GM23338 (cell line): Measurements from ENCODE around the gene DRD2. TPM values are rescaled to one million over a fixed set of nuclear protein-coding genes. Genes with fewer than 3 reads are reported as not detected.

Experiments used
- ATAC-seq: fragments of 200-7000 bp; cut with Tn5 transposase; 3 replicates; pipeline ENCODE4 v1.9.1; 2020
- DNase-seq: peaks from one replicate; pipeline ENCODE4 v3.0.0-alpha.2; 2015; ENCODE audit warnings: low spot score
- H2AFZ ChIP-seq: fragments of 200-600 bp; sonication (generic); 2 replicates; pipeline ENCODE4 v1.8.0; 2016; ENCODE audit warnings: antibody characterized with exemption, mild to moderate bottlenecking, moderate library complexity
- H3F3A ChIP-seq: fragments of 200-600 bp; sonication (generic); replicated peaks from 2 replicates; pipeline ENCODE4 v1.8.0; 2017; ENCODE audit warnings: antibody characterized with exemption, mixed run types, low read depth
- H3K27ac ChIP-seq: fragments of 200-600 bp; sonication (generic); 2 replicates; pipeline ENCODE4 v1.6.1; 2016; ENCODE audit warnings: low read depth
- H3K27me3 ChIP-seq: fragments of 200-600 bp; sonication (generic); 2 replicates; pipeline ENCODE4 v1.8.0; 2016; ENCODE audit warnings: mild to moderate bottlenecking, mixed run types, moderate library complexity; ENCODE audit not compliant: insufficient read depth
- H3K36me3 ChIP-seq: fragments of 200-600 bp; sonication (generic); 2 replicates; pipeline ENCODE4 v1.8.0; 2016; ENCODE audit warnings: mild to moderate bottlenecking; ENCODE audit not compliant: insufficient read depth
- H3K4me1 ChIP-seq: fragments of 200-600 bp; sonication (generic); 2 replicates; pipeline ENCODE4 v1.8.0; 2016; ENCODE audit warnings: mild to moderate bottlenecking, moderate library complexity; ENCODE audit not compliant: insufficient read depth
- H3K4me2 ChIP-seq: fragments of 200-600 bp; sonication (generic); 2 replicates; pipeline ENCODE4 v1.7.1; 2017; ENCODE audit warnings: mixed run types
- H3K4me3 ChIP-seq: fragments of 200-600 bp; sonication (generic); 2 replicates; pipeline ENCODE4 v1.6.1; 2016; ENCODE audit warnings: mixed run types
- H3K79me2 ChIP-seq: fragments of 200-600 bp; sonication (generic); replicated peaks from 2 replicates; pipeline ENCODE4 v1.8.0; 2017; ENCODE audit warnings: mild to moderate bottlenecking; ENCODE audit not compliant: insufficient read depth
- H3K9me2 ChIP-seq: fragments of 200-600 bp; sonication (generic); 2 replicates; pipeline ENCODE4 v1.8.0; 2017; ENCODE audit not compliant: insufficient read depth
- H4K20me1 ChIP-seq: fragments of 200-600 bp; sonication (generic); replicated peaks from 2 replicates; pipeline ENCODE4 v1.8.0; 2017; ENCODE audit warnings: mild to moderate bottlenecking; ENCODE audit not compliant: insufficient read depth
- H3K27ac Mint-ChIP-seq: 2 replicates; pipeline ENCODE4 v1.8.0; 2020; ENCODE audit warnings: inconsistent platforms, mild to moderate bottlenecking, moderate library complexity, mixed read lengths
- H3K27me3 Mint-ChIP-seq: 3 replicates; pipeline ENCODE4 v1.8.0; 2022; ENCODE audit warnings: low read depth, mild to moderate bottlenecking, moderate library complexity, mixed read lengths, inconsistent platforms; ENCODE audit not compliant: insufficient read depth, poor library complexity
- H3K36me3 Mint-ChIP-seq: 3 replicates; pipeline ENCODE4 v1.8.0; 2021; ENCODE audit warnings: low read depth, mild to moderate bottlenecking, inconsistent platforms, moderate library complexity, mixed read lengths
- H3K4me1 Mint-ChIP-seq: 3 replicates; pipeline ENCODE4 v1.8.0; 2020; ENCODE audit warnings: mild to moderate bottlenecking, inconsistent platforms, mixed read lengths
- H3K4me3 Mint-ChIP-seq: 3 replicates; pipeline ENCODE4 v1.8.0; 2021; ENCODE audit warnings: moderate library complexity, mild to moderate bottlenecking, inconsistent platforms, mixed read lengths
- H3K9me3 Mint-ChIP-seq: 3 replicates; pipeline ENCODE4 v1.8.0; 2020; ENCODE audit warnings: moderate library complexity, mild to moderate bottlenecking, inconsistent platforms, mixed read lengths
- CREB1 ChIP-seq: fragments of 250-450 bp; sonication (Bioruptor Pico); IDR thresholded peaks from 2 replicates; pipeline ENCODE4 v1.5.0; 2020; ENCODE audit warnings: low read depth, mild to moderate bottlenecking, moderate library complexity
- ETS1 ChIP-seq: IDR thresholded peaks from 2 replicates; pipeline ENCODE4 v1.6.1; 2016; ENCODE audit warnings: antibody characterized with exemption
- EZH2 ChIP-seq: fragments of 200-600 bp; sonication (generic); IDR thresholded peaks from one replicate; pipeline ENCODE4 v1.8.0; 2017; ENCODE audit warnings: antibody characterized with exemption, mild to moderate bottlenecking, low read depth; ENCODE audit not compliant: unreplicated experiment
- JUNB ChIP-seq: IDR thresholded peaks from one replicate; pipeline ENCODE4 v1.6.1; 2016; ENCODE audit warnings: antibody characterized with exemption; ENCODE audit not compliant: unreplicated experiment
- NANOG ChIP-seq: IDR thresholded peaks from 2 replicates; pipeline ENCODE4 v1.6.1; 2016; ENCODE audit warnings: antibody characterized with exemption, borderline replicate concordance
- POLR2AphosphoS5 ChIP-seq: IDR thresholded peaks from 2 replicates; pipeline ENCODE4 v1.6.1; 2016; ENCODE audit warnings: antibody characterized with exemption, low read depth
- REST ChIP-seq: IDR thresholded peaks from one replicate; pipeline ENCODE4 v1.6.1; 2018; ENCODE audit warnings: antibody characterized with exemption; ENCODE audit not compliant: unreplicated experiment
- STAT1 ChIP-seq: IDR thresholded peaks from one replicate; pipeline ENCODE4 v1.6.1; 2016; ENCODE audit warnings: antibody characterized with exemption; ENCODE audit not compliant: unreplicated experiment
- ZNF331 ChIP-seq: fragments of 250-450 bp; sonication (Bioruptor Pico); IDR thresholded peaks from 2 replicates; pipeline ENCODE4 v1.5.0; 2020; ENCODE audit warnings: low read depth, mild to moderate bottlenecking, moderate library complexity
- polyA plus RNA-seq: library from polyadenylated mRNA; unstranded; fragments of >200 nt; fragmentation: Nextera tagmentation; extraction: Ambion mirVana; gene quantifications from 2 replicates; pipeline ENCODE4 v1.2.1, GENCODE V29; 2016
- total RNA-seq: library from RNA; depleted of rRNA; stranded (reverse); fragments of >200 nt; shearing (Covaris generic); gene quantifications from 2 replicates; pipeline ENCODE4 v1.2.3, GENCODE V29; 2014
- TF ChIP-seq, protein P1 (sequence below): fragments of 250-450 bp; sonication (Bioruptor Pico); IDR thresholded peaks from 2 replicates; pipeline ENCODE4 v1.5.0; 2020; ENCODE audit warnings: mild to moderate bottlenecking, moderate library complexity

DRD2 gene
- total and polyA plus RNA-seq, 2 experiments from 2014 or later: 0.21 to 0.66 TPM

DNA sequence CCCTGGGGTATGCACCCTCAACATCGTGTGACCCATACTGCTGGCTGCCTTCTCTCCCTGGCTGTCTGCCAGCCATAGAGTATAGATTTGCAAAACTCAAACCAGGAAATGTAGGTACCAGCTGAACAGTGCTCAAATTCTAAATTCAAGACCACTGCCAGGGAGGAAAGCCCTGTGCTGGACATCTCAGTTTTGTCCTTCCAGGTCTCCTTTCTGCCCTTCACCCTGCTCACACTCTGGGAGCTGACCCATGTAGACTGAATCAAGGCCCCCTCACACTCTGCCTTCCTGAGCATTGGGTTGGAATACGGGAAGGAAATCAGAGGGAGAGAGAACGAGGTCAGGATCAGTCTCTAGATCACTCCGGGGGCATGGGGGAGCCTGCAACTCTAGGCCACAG lies 12.4 kb upstream of the DRD2 start:
- no peak overlapping the region for H2AFZ ChIP-seq
- H3K4me3 Mint-ChIP-seq: no peak overlapping the region
- TF ChIP-seq REST (no peak), JUNB (no peak), CREB1 (no peak), ETS1 (no peak), EZH2 (no peak), NANOG (no peak), STAT1 (no peak)
- peaks cover 4% of the 10 kb centered on the region for H3K27me3 Mint-ChIP-seq
- no peaks in the 10 kb centered on the region for H3F3A ChIP-seq
- H3K9me3 Mint-ChIP-seq: no peaks in the 10 kb centered on the region
- H3K27ac Mint-ChIP-seq: no peak overlapping the region
- H3K4me2 ChIP-seq: no peak overlapping the region
- no peaks in the 10 kb centered on the region for H4K20me1 ChIP-seq
- ATAC-seq (no peak), DNase-seq (no peak)
- H3K4me1 ChIP-seq: no peaks in the 10 kb centered on the region
- H3K27ac ChIP-seq: no peak overlapping the region
- no peak overlapping the region for H3K4me3 ChIP-seq
- H3K9me2 ChIP-seq: peaks cover 7% of the 10 kb centered on the region
- no peaks in the 10 kb centered on the region for H3K4me1 Mint-ChIP-seq
- H3K36me3 Mint-ChIP-seq: no peaks in the 10 kb centered on the region
- no peaks in the 10 kb centered on the region for H3K79me2 ChIP-seq
- H3K36me3 ChIP-seq: no peaks in the 10 kb centered on the region
- H3K27me3 ChIP-seq: no peaks in the 10 kb centered on the region

DNA sequence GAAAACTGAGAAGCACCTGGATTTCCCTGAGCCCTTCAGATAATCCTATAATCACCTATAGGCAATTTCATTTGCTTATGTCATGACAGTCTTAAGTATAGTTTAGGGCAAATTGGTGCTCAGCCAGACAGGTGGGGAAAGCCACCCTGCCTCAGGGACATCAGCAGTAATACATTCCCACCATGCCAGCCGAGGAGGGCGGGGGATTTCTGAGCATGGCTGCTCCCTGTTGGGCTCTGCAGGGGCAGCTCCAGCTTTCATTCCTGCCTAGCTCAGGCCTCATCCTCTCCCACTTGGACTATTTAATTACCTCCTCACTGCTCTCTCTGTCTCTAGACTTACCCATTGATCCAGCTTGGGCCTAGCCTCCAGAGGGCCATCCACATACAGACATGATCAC lies 9.0 kb upstream of the DRD2 start:
- Mint-ChIP-seq H3K4me3 (no peak overlapping the region), H3K27ac (no peak overlapping the region), H3K27me3 (peaks cover 6% of the 10 kb centered on the region), H3K9me3 (no peaks in the 10 kb centered on the region), H3K4me1 (no peaks in the 10 kb centered on the region), H3K36me3 (no peaks in the 10 kb centered on the region)
- H3K79me2 ChIP-seq: no peaks in the 10 kb centered on the region
- no peaks in the 10 kb centered on the region for H3F3A ChIP-seq
- no peak overlapping the region for H3K4me2 ChIP-seq
- no peak overlapping the region for H3K27ac ChIP-seq
- no peaks in the 10 kb centered on the region for H3K27me3 ChIP-seq
- DNase-seq (no peak), ATAC-seq (no peak; the same call in 2 of the 3 replicates)
- H3K4me3 ChIP-seq: no peak overlapping the region
- H3K4me1 ChIP-seq: no peaks in the 10 kb centered on the region
- H3K9me2 ChIP-seq: peaks cover 3% of the 10 kb centered on the region; the same call in 1 of the 2 replicates
- no peaks in the 10 kb centered on the region for H3K36me3 ChIP-seq
- H4K20me1 ChIP-seq: no peaks in the 10 kb centered on the region
- H2AFZ ChIP-seq: no peak overlapping the region
- TF ChIP-seq, protein P1, sequence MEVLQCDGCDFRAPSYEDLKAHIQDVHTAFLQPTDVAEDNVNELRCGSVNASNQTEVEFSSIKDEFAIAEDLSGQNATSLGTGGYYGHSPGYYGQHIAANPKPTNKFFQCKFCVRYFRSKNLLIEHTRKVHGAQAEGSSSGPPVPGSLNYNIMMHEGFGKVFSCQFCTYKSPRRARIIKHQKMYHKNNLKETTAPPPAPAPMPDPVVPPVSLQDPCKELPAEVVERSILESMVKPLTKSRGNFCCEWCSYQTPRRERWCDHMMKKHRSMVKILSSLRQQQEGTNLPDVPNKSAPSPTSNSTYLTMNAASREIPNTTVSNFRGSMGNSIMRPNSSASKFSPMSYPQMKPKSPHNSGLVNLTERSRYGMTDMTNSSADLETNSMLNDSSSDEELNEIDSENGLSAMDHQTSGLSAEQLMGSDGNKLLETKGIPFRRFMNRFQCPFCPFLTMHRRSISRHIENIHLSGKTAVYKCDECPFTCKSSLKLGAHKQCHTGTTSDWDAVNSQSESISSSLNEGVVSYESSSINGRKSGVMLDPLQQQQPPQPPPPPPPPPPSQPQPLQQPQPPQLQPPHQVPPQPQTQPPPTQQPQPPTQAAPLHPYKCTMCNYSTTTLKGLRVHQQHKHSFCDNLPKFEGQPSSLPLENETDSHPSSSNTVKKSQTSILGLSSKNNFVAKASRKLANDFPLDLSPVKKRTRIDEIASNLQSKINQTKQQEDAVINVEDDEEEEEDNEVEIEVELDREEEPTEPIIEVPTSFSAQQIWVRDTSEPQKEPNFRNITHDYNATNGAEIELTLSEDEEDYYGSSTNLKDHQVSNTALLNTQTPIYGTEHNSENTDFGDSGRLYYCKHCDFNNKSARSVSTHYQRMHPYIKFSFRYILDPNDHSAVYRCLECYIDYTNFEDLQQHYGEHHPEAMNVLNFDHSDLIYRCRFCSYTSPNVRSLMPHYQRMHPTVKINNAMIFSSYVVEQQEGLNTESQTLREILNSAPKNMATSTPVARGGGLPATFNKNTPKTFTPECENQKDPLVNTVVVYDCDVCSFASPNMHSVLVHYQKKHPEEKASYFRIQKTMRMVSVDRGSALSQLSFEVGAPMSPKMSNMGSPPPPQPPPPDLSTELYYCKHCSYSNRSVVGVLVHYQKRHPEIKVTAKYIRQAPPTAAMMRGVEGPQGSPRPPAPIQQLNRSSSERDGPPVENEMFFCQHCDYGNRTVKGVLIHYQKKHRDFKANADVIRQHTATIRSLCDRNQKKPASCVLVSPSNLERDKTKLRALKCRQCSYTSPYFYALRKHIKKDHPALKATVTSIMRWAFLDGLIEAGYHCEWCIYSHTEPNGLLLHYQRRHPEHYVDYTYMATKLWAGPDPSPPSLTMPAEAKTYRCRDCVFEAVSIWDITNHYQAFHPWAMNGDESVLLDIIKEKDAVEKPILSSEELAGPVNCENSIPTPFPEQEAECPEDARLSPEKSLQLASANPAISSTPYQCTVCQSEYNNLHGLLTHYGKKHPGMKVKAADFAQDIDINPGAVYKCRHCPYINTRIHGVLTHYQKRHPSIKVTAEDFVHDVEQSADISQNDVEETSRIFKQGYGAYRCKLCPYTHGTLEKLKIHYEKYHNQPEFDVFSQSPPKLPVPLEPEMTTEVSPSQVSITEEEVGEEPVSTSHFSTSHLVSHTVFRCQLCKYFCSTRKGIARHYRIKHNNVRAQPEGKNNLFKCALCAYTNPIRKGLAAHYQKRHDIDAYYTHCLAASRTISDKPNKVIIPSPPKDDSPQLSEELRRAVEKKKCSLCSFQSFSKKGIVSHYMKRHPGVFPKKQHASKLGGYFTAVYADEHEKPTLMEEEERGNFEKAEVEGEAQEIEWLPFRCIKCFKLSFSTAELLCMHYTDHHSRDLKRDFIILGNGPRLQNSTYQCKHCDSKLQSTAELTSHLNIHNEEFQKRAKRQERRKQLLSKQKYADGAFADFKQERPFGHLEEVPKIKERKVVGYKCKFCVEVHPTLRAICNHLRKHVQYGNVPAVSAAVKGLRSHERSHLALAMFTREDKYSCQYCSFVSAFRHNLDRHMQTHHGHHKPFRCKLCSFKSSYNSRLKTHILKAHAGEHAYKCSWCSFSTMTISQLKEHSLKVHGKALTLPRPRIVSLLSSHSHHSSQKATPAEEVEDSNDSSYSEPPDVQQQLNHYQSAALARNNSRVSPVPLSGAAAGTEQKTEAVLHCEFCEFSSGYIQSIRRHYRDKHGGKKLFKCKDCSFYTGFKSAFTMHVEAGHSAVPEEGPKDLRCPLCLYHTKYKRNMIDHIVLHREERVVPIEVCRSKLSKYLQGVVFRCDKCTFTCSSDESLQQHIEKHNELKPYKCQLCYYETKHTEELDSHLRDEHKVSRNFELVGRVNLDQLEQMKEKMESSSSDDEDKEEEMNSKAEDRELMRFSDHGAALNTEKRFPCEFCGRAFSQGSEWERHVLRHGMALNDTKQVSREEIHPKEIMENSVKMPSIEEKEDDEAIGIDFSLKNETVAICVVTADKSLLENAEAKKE (CRISPR knock-in tag): no peak
- TF ChIP-seq ETS1 (no peak), POLR2AphosphoS5 (no peak), ZNF331 (CRISPR knock-in tag) (no peak), NANOG (no peak)
